ENCODE data around the gene SH3PXD2A.
A peak's percentile ranks its signal among the peaks of the same experiment; 100 is the strongest.

The SH3PXD2A gene

GRCh38 chr10:103572347-103573204, 282.8 kb downstream of the SH3PXD2A start:
- DNase-seq, result no peak

- DNase-seq, result no peak
Measured at GRCh38 chr10:103571656-103571975, 283.8 kb downstream of the SH3PXD2A start.

GRCh38 chr10:103570844-103571655, 284.3 kb downstream of the SH3PXD2A start:
- no peak for DNase-seq

GRCh38 chr10:103569896-103570295, 285.5 kb downstream of the SH3PXD2A start:
- DNase-seq, result no peak

- no peak for DNase-seq
Measured at GRCh38 chr10:103568505-103568904, 286.9 kb downstream of the SH3PXD2A start.

GRCh38 chr10:103566536-103566935, 288.8 kb downstream of the SH3PXD2A start:
- DNase-seq, result no peak

GRCh38 chr10:103564776-103565520, 290.4 kb downstream of the SH3PXD2A start:
- DNase-seq, result no peak

GRCh38 chr10:103564116-103564501, 291.3 kb downstream of the SH3PXD2A start:
- DNase-seq, result no peak

GRCh38 chr10:103563231-103564115, 291.9 kb downstream of the SH3PXD2A start:
- no peak for DNase-seq

- no peak for DNase-seq
Measured at GRCh38 chr10:103562383-103562782, 293.0 kb downstream of the SH3PXD2A start.

GRCh38 chr10:103560886-103561285, 294.5 kb downstream of the SH3PXD2A start:
- DNase-seq, result no peak

- DNase-seq, result no peak
Measured at GRCh38 chr10:103559776-103560175, 295.6 kb downstream of the SH3PXD2A start.

- peak; percentile 56 for DNase-seq
Measured at GRCh38 chr10:103558911-103559310, 296.5 kb downstream of the SH3PXD2A start.

- no peak for DNase-seq
Measured at GRCh38 chr10:103557455-103557854, 297.9 kb downstream of the SH3PXD2A start.

GRCh38 chr10:103556383-103557007, 298.9 kb downstream of the SH3PXD2A start:
- no peak for DNase-seq

GRCh38 chr10:103555712-103556111, 299.7 kb downstream of the SH3PXD2A start:
- DNase-seq, result no peak

- DNase-seq, result no peak
Measured at GRCh38 chr10:103555325-103555649, 300.1 kb downstream of the SH3PXD2A start.

GRCh38 chr10:103554488-103555324, 300.7 kb downstream of the SH3PXD2A start:
- DNase-seq, result peak; percentile 68

GRCh38 chr10:103553743-103554487, 301.5 kb downstream of the SH3PXD2A start:
- DNase-seq, result no peak

Data from MV-4-11 (cell line).